K562 (cell line): ENCODE measurements around the gene TCEA3. TPM values are rescaled to one million over a fixed set of nuclear protein-coding genes. Genes with fewer than 3 reads are reported as not detected.

ENCODE experiments used
- CCNT2 ChIP-seq: IDR thresholded peaks from 2 replicates; pipeline ENCODE4 v1.6.1; 2011; ENCODE audit warnings: borderline replicate concordance, low read depth, mild to moderate bottlenecking, moderate library complexity, mixed read lengths, low read length; ENCODE audit not compliant: insufficient read length; ENCODE audit errors: extremely low read depth
- CREM ChIP-seq: IDR thresholded peaks from 2 replicates; pipeline ENCODE4 v1.6.1; 2014; ENCODE audit warnings: antibody characterized with exemption, low read depth
- E2F6 ChIP-seq, 2 experiments: IDR thresholded peaks; 2 replicates each; pipeline ENCODE4 v1.6.1; 2011; ENCODE audit warnings: borderline replicate concordance in 1 of 2, control low read depth in 1 of 2, low read depth in 1 of 2, low read length in 1 of 2, mild to moderate bottlenecking in 1 of 2, mixed read lengths in 1 of 2, moderate library complexity in 1 of 2; ENCODE audit not compliant: insufficient read depth in 1 of 2, insufficient read length in 1 of 2, poor library complexity in 1 of 2, severe bottlenecking in 1 of 2; ENCODE audit errors: extremely low read depth in 1 of 2
- ETV1 ChIP-seq: fragments of 450-650 bp; conservative IDR thresholded peaks from 2 replicates; pipeline ENCODE4 v1.6.1; 2016; ENCODE audit warnings: missing genetic modification characterization, control low read depth, low read depth, missing compliant biosample characterization
- FOXJ2 ChIP-seq: fragments of 200-800 bp; sonication (Bioruptor generic); IDR thresholded peaks from 2 replicates; pipeline ENCODE4 v1.6.1; 2016; ENCODE audit warnings: missing genetic modification characterization, missing compliant biosample characterization
- KLF16 ChIP-seq: IDR thresholded peaks from 2 replicates; pipeline ENCODE4 v1.6.1; 2016; ENCODE audit warnings: antibody characterized with exemption
- RFX1 ChIP-seq: fragments of 450-650 bp; IDR thresholded peaks from 2 replicates; pipeline ENCODE4 v1.6.1; 2016; ENCODE audit warnings: mild to moderate bottlenecking, moderate library complexity
- SAFB ChIP-seq: fragments of 200-400 bp; formaldehyde crosslinking; IDR thresholded peaks from 2 replicates; pipeline ENCODE4 v1.6.1; 2017; ENCODE audit warnings: low read depth, low read length, borderline replicate concordance
- SIX5 ChIP-seq, 2 experiments: IDR thresholded peaks; 2 replicates each; pipeline ENCODE4 v1.6.1; 2011; ENCODE audit warnings: low read length in 2 of 2, borderline replicate concordance in 1 of 2, low read depth in 1 of 2, mild to moderate bottlenecking in 1 of 2, moderate library complexity in 1 of 2; ENCODE audit not compliant: insufficient read depth in 1 of 2
- SOX6 ChIP-seq: fragments of 450-650 bp; IDR thresholded peaks from 2 replicates; pipeline ENCODE4 v1.6.1; 2014; ENCODE audit warnings: mild to moderate bottlenecking
- ZBTB9 ChIP-seq: fragments of 450-650 bp; formaldehyde crosslinking; IDR thresholded peaks from 2 replicates; pipeline ENCODE4 v1.4.0; 2020; ENCODE audit warnings: mild to moderate bottlenecking, moderate library complexity
- ZFP91 ChIP-seq: sonication (generic); formaldehyde crosslinking; IDR thresholded peaks from 2 replicates; pipeline ENCODE4 v1.8.0; 2022; ENCODE audit warnings: mild to moderate bottlenecking, missing genetic modification reagents
- ZNF449 ChIP-seq: fragments of 250-450 bp; sonication (Bioruptor Pico); IDR thresholded peaks from 2 replicates; pipeline ENCODE4 v1.8.0; 2022; ENCODE audit warnings: moderate library complexity, mild to moderate bottlenecking, inconsistent platforms
- polyA plus RNA-seq, 8 experiments: library from polyadenylated mRNA; depleted of rRNA in 4 of 8; stranded (reverse) in 5 of 8; unstranded in 3 of 8; fragments of >200 nt; fragmentation: Nextera tagmentation in 2 of 8; fragmentation: Illumina TruSeq in 1 of 8; extraction: Ambion mirVana in 2 of 8; extraction: Trizol in 1 of 8; gene quantifications; 2 replicates each; pipeline versions ENCODE4 v1.2.1 to v1.2.3, GENCODE V29; 2011 to 2014; ENCODE audit warnings: inconsistent platforms in 1 of 8, missing spikeins in 1 of 8
- total RNA-seq, 7 experiments: library from RNA; depleted of rRNA in 6 of 7; stranded (reverse); fragments of >200 nt in 6 of 7; fragmentation: Illumina TruSeq in 2 of 7; extraction: Trizol in 2 of 7; gene quantifications; 2 replicates each; pipeline versions ENCODE4 v1.2.1 to v1.2.3, GENCODE V29; 2011 to 2021; ENCODE audit warnings: low replicate concordance in 1 of 7

The TCEA3 gene
- total and polyA plus RNA-seq, 9 of the 15 experiments (the other 6 are each of a cell fraction or from before 2014, with no cell fraction given): 0.03 to 0.55 (median 0.36) TPM

GRCh38 chr1:23367791-23368561 lies 56.6 kb downstream of the TCEA3 start (continued):
- TF ChIP-seq ETV1 (tag) (0 out of 2 replicates have a peak, but pooled peaks have one; percentile 20), SIX5 (IDR thresholded peaks at IDR 0.05; ENCODE audit: borderline replicate concordance in 1 of 2, insufficient read depth in 1 of 2, low read depth in 1 of 2, low read length in 2 of 2) (peak; percentile 83 to 88), SOX6 (peak; percentile 52), ZBTB9 (0 out of 2 replicates have a peak, but pooled peaks have one; percentile 62), ZFP91 (peak; percentile 89; the same call in 1 of the 2 replicates), RFX1 (no peak), CREM (peak; percentile 42; the same call in 1 of the 2 replicates), ZNF449 (no peak), CCNT2 (peak; percentile 88), KLF16 (no peak), SAFB (no peak), FOXJ2 (no peak), E2F6 (IDR thresholded peaks at IDR 0.05; ENCODE audit: borderline replicate concordance in 1 of 2, extremely low read depth in 1 of 2, insufficient read depth in 1 of 2, insufficient read length in 1 of 2, low read depth in 1 of 2, low read length in 1 of 2, poor library complexity in 1 of 2, severe bottlenecking in 1 of 2) (peak; percentile 36 to 67)
